Stimulated activated naive B cell treated with anti-CD40 and anti-IgM and Interleukin-4, amounts not matched to agents 10 μg/mL and 1 μg/mL and 100 μg/mL, for 72 hours (primary cell): ENCODE results near the gene ZNF133.
"Not testable (repeated sequence)": the region's sequence is repeated elsewhere in the genome, so short reads cannot be mapped to it uniquely, and the experiment has no call there.

Experiments used
- ATAC-seq, 2 donors: fragments of 150-1000 bp; cut with Tn5 transposase; replicated peaks; 2 replicates each; pipeline ENCODE4 v1.10.0; 2021; ENCODE audit warnings: moderate library complexity in 1 of 2
- DNase-seq: peaks from one replicate; pipeline ENCODE4 v3.0.0; 2021
- H3K27ac Mint-ChIP-seq: one replicate; pipeline ENCODE4 v1.8.0; 2022; ENCODE audit warnings: mild to moderate bottlenecking, mixed read lengths
- H3K27me3 Mint-ChIP-seq, 2 donors: one replicate each; pipeline ENCODE4 v1.8.0; 2022; ENCODE audit warnings: mixed read lengths in 2 of 2
- H3K36me3 Mint-ChIP-seq, 2 donors: one replicate each; pipeline ENCODE4 v1.8.0; 2022; ENCODE audit warnings: mixed read lengths in 2 of 2, mild to moderate bottlenecking in 1 of 2
- H3K4me1 Mint-ChIP-seq, 2 donors: one replicate each; pipeline ENCODE4 v1.8.0; 2022; ENCODE audit warnings: mixed read lengths in 2 of 2, mild to moderate bottlenecking in 1 of 2
- H3K4me3 Mint-ChIP-seq, 2 donors: one replicate each; pipeline ENCODE4 v1.8.0; 2022; ENCODE audit warnings: mild to moderate bottlenecking in 2 of 2, mixed read lengths in 2 of 2, moderate library complexity in 1 of 2
- H3K9me3 Mint-ChIP-seq, 2 donors: one replicate each; pipeline ENCODE4 v1.8.0; 2022; ENCODE audit warnings: mixed read lengths in 2 of 2, mild to moderate bottlenecking in 1 of 2

The ZNF133 gene

GRCh38 chr20:18310592-18310991, 22.3 kb downstream of the ZNF133 start:
- Mint-ChIP-seq H3K27ac (no peak overlapping the region), H3K4me1 (no peaks in the 10 kb centered on the region), H3K9me3 (no peaks in the 10 kb centered on the region), H3K36me3 (peaks cover 35 to 48% of the 10 kb centered on the region in 2 donors), H3K4me3 (no peak overlapping the region), H3K27me3 (no peaks in the 10 kb centered on the region)
- no peak for ATAC-seq
- no peak for DNase-seq

GRCh38 chr20:18312723-18313122, 24.4 kb downstream of the ZNF133 start:
- Mint-ChIP-seq H3K27ac (no peak overlapping the region), H3K4me1 (no peaks in the 10 kb centered on the region), H3K36me3 (peaks cover 34 to 51% of the 10 kb centered on the region in 2 donors), H3K9me3 (no peaks in the 10 kb centered on the region), H3K4me3 (no peak overlapping the region), H3K27me3 (no peaks in the 10 kb centered on the region)
- DNase-seq (no peak), ATAC-seq (no peak)

- Mint-ChIP-seq H3K4me1 (no peaks in the 10 kb centered on the region), H3K27ac (no peak overlapping the region), H3K27me3 (no peaks in the 10 kb centered on the region), H3K4me3 (no peak overlapping the region), H3K9me3 (no peaks in the 10 kb centered on the region), H3K36me3 (peaks cover 37 to 53% of the 10 kb centered on the region in 2 donors)
- DNase-seq (no peak), ATAC-seq (no peak)
These were observed 25.1 kb downstream of the ZNF133 start for GRCh38 chr20:18313411-18313810.

- DNase-seq: no peak
- no peak for ATAC-seq
- no peak overlapping the region for H3K27ac Mint-ChIP-seq
These were observed 26.6 kb downstream of the ZNF133 start for GRCh38 chr20:18314786-18315406.

GRCh38 chr20:18316166-18316565, 27.8 kb downstream of the ZNF133 start:
- DNase-seq (no peak), ATAC-seq (no peak)
- H3K9me3 Mint-ChIP-seq: no peaks in the 10 kb centered on the region
- H3K4me1 Mint-ChIP-seq: no peaks in the 10 kb centered on the region
- no peaks in the 10 kb centered on the region for H3K27me3 Mint-ChIP-seq
- H3K27ac Mint-ChIP-seq: no peak overlapping the region
- no peak overlapping the region for H3K4me3 Mint-ChIP-seq
- peaks cover 29 to 48% of the 10 kb centered on the region in 2 donors for H3K36me3 Mint-ChIP-seq

More at GRCh38 chr20:18314786-18315406, 26.6 kb downstream of the ZNF133 start:
- Mint-ChIP-seq H3K4me1 (no peaks in the 10 kb centered on the region), H3K9me3 (no peaks in the 10 kb centered on the region), H3K36me3 (peaks cover 29 to 48% of the 10 kb centered on the region in 2 donors), H3K4me3 (no peak overlapping the region), H3K27me3 (no peaks in the 10 kb centered on the region)

GRCh38 chr20:18321316-18321715, 33.0 kb downstream of the ZNF133 start:
- peaks cover 0 to under 1% of the 10 kb centered on the region in 2 donors for H3K9me3 Mint-ChIP-seq
- H3K27ac Mint-ChIP-seq: no peak overlapping the region
- H3K4me1 Mint-ChIP-seq: no peaks in the 10 kb centered on the region
- ATAC-seq (no peak), DNase-seq (no peak)
- H3K27me3 Mint-ChIP-seq: no peaks in the 10 kb centered on the region
- no peak overlapping the region for H3K4me3 Mint-ChIP-seq
- peaks cover 10 to 20% of the 10 kb centered on the region in 2 donors for H3K36me3 Mint-ChIP-seq

GRCh38 chr20:18321976-18322950, 33.9 kb downstream of the ZNF133 start:
- H3K27ac Mint-ChIP-seq: no peak overlapping the region
- DNase-seq (no peak), ATAC-seq (no peak)
- H3K4me3 Mint-ChIP-seq: no peak overlapping the region
- H3K27me3 Mint-ChIP-seq: no peaks in the 10 kb centered on the region
- peaks cover 6 to 10% of the 10 kb centered on the region in 2 donors for H3K36me3 Mint-ChIP-seq
- H3K9me3 Mint-ChIP-seq: peaks cover 0 to 2% of the 10 kb centered on the region in 2 donors
- no peaks in the 10 kb centered on the region for H3K4me1 Mint-ChIP-seq

GRCh38 chr20:18323705-18324104, 35.4 kb downstream of the ZNF133 start:
- Mint-ChIP-seq H3K9me3 (peaks cover 0 to 2% of the 10 kb centered on the region in 2 donors), H3K27me3 (no peaks in the 10 kb centered on the region), H3K4me3 (no peak overlapping the region), H3K4me1 (no peaks in the 10 kb centered on the region), H3K36me3 (peaks cover 2 to 8% of the 10 kb centered on the region in 2 donors), H3K27ac (no peak overlapping the region)
- DNase-seq (no peak), ATAC-seq (no peak)

GRCh38 chr20:18324596-18325089, 36.3 kb downstream of the ZNF133 start:
- DNase-seq (no peak), ATAC-seq (no peak)
- Mint-ChIP-seq H3K4me3 (no peak overlapping the region), H3K4me1 (no peaks in the 10 kb centered on the region), H3K9me3 (peaks cover 0 to 2% of the 10 kb centered on the region in 2 donors), H3K27me3 (no peaks in the 10 kb centered on the region), H3K36me3 (peaks cover 2 to 11% of the 10 kb centered on the region in 2 donors), H3K27ac (no peak overlapping the region)

GRCh38 chr20:18326990-18327389, 38.7 kb downstream of the ZNF133 start:
- no peak overlapping the region for H3K27ac Mint-ChIP-seq
- peaks cover 14 to 16% of the 10 kb centered on the region in 2 donors for H3K9me3 Mint-ChIP-seq
- H3K27me3 Mint-ChIP-seq: no peaks in the 10 kb centered on the region
- DNase-seq (no peak), ATAC-seq (no peak)
- no peak overlapping the region for H3K4me3 Mint-ChIP-seq
- peaks cover 2 to 23% of the 10 kb centered on the region in 2 donors for H3K36me3 Mint-ChIP-seq
- H3K4me1 Mint-ChIP-seq: no peaks in the 10 kb centered on the region

GRCh38 chr20:18331694-18332093, 43.4 kb downstream of the ZNF133 start:
- DNase-seq: no peak
- no peaks in the 10 kb centered on the region for H3K4me1 Mint-ChIP-seq
- peaks cover 2 to 33% of the 10 kb centered on the region in 2 donors for H3K36me3 Mint-ChIP-seq
- peaks cover 20 to 30% of the 10 kb centered on the region in 2 donors for H3K9me3 Mint-ChIP-seq
- H3K27ac Mint-ChIP-seq: no peak overlapping the region
- ATAC-seq: no peak
- no peak overlapping the region for H3K4me3 Mint-ChIP-seq
- H3K27me3 Mint-ChIP-seq: no peaks in the 10 kb centered on the region

- not testable (repeated sequence) for H3K4me1 Mint-ChIP-seq, H3K9me3 Mint-ChIP-seq, H3K4me3 Mint-ChIP-seq, ATAC-seq, DNase-seq, H3K27ac Mint-ChIP-seq, H3K36me3 Mint-ChIP-seq
- peaks cover 17 to 42% of the 10 kb centered on the region in 2 donors for H3K27me3 Mint-ChIP-seq
These were observed 61.4 kb downstream of the ZNF133 start for GRCh38 chr20:18349749-18350148.

GRCh38 chr20:18359854-18360253, 71.5 kb downstream of the ZNF133 start:
- H3K9me3 Mint-ChIP-seq: peaks cover 2% of the 10 kb centered on the region in 2 donors
- peaks cover 14 to 36% of the 10 kb centered on the region in 2 donors for H3K27me3 Mint-ChIP-seq
- no peak overlapping the region for H3K27ac Mint-ChIP-seq
- DNase-seq: no peak
- ATAC-seq: no peak
- no peaks in the 10 kb centered on the region for H3K4me1 Mint-ChIP-seq
- H3K36me3 Mint-ChIP-seq: no peaks in the 10 kb centered on the region
- H3K4me3 Mint-ChIP-seq: no peak overlapping the region

- ATAC-seq (no peak), DNase-seq (no peak)
- Mint-ChIP-seq H3K36me3 (no peaks in the 10 kb centered on the region), H3K4me3 (no peak overlapping the region), H3K27me3 (peaks cover 12 to 31% of the 10 kb centered on the region in 2 donors), H3K27ac (no peak overlapping the region), H3K4me1 (no peaks in the 10 kb centered on the region), H3K9me3 (no peaks in the 10 kb centered on the region)
These were observed 72.3 kb downstream of the ZNF133 start for GRCh38 chr20:18360635-18361034.
